ENCODE results near the gene PPP1R10. TPM values are rescaled to one million over a fixed set of nuclear protein-coding genes. Genes with fewer than 3 reads are reported as not detected.

PPP1R10 gene
- total RNA-seq, 4 donors from 2014 or later: 29.4 to 48.6 (median 39.3) TPM

- Histone ChIP-seq H3K27me3 (no peaks in the 10 kb centered on the region), H3K36me3 (peaks cover 0 to 100% (median 54%) of the 10 kb centered on the region in 3 donors), H3K4me3 (no peak overlapping the region), H3K9me3 (no peaks in the 10 kb centered on the region), H3K4me1 (no peaks in the 10 kb centered on the region), H3K27ac (no peak overlapping the region)
- WGBS, 2 donors: 71 to 75% methylated on average over 3 of the region's 3 CpGs
- TF ChIP-seq EP300 (IDR thresholded peaks at IDR 0.05): no peak
- TF ChIP-seq CTCF (IDR thresholded peaks at IDR 0.05): no peak
- no peak for TF ChIP-seq POLR2A (IDR thresholded peaks at IDR 0.05)
- no peak for DNase-seq (ENCODE audit: low spot score in 2 of 2)
These were observed 38.7 kb upstream of the PPP1R10 start for GRCh38 chr6:30655743-30656094.

GRCh38 chr6:30654798-30655742, 38.0 kb upstream of the PPP1R10 start:
- no peaks in the 10 kb centered on the region for H3K27me3 ChIP-seq
- no peak overlapping the region for H3K4me3 ChIP-seq
- peaks cover 0 to 97% (median 54%) of the 10 kb centered on the region in 3 donors for H3K36me3 ChIP-seq
- WGBS, 2 donors: 91% methylated on average over 19 of the region's 19 CpGs
- TF ChIP-seq POLR2A (IDR thresholded peaks at IDR 0.05) (no peak), CTCF (IDR thresholded peaks at IDR 0.05) (no peak), EP300 (IDR thresholded peaks at IDR 0.05) (no peak)
- DNase-seq (ENCODE audit: low spot score in 2 of 2): no peak
- no peak overlapping the region for H3K27ac ChIP-seq
- no peaks in the 10 kb centered on the region for H3K4me1 ChIP-seq
- H3K9me3 ChIP-seq: no peaks in the 10 kb centered on the region

DNA sequence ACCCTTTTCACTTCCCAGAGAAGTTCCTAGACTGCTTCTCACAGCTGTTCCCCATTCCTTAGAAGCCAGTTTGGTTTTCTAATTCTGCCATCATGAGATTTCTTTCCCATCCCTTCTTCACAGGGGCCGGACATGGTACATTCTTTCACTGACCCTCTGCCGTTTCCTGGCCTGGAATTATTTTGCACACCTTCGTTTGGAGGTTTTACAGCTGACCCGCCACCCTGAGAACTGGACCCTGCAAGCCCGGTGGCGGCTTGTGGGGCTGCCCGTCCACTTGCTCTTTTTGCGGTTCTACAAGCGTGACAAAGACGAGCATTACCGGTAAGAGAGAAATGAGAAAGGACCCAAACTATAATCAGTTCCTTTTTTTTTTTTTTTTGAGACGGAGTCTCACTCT, 34.1 kb upstream of the PPP1R10 start:
- H3K36me3 ChIP-seq: peaks cover 0 to 63% (median 41%) of the 10 kb centered on the region in 3 donors

DNA sequence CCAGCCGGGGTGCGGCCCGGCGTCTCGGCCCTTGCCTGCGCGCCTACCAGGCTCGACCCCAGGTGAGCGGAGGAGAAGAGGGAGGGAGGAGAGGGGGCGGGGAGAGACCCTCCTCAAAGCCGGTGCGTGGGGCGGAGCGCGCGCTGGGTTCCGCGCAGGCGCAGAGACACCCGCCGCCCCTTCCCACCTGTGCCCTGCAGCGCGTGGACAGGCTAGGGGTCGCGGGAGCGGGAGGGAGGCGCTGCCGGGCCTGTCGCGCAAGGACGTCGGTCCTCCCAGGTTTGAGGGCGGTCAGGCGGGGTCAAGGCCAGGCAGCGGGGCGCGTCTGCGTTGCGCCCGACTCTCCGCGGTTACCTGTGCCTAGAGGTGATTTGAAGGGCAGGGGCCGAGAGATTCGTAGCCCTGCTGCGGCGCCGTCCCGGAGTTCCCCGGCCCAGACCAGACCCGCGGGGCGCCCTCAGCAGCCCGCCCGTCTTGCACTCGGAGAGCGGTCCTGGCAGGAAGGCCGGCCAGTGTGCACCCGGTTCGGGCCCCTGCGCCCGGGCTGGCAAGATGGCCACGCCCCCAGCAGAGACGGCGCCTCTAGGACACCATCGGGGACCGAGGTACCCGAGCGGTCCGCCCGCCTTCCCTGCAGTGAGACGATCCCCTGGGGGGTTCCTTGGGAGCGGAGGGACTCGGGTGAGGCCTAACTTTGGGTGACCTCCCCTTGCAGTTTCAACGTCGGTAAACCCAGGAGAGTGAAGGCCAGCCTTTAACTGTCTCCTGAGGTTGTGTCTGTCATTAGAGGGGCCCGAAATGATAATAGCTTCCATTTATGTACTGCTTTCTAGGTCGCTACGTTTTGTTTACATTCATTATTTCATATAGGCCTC, 30.4 kb upstream of the PPP1R10 start:
- DNase-seq (ENCODE audit: low spot score in 2 of 2): peak; percentile 14 to 19
- H3K4me3 ChIP-seq: peak overlapping the region; percentile 81 to 98 (median 90)
- H3K27me3 ChIP-seq: no peaks in the 10 kb centered on the region
- no peaks in the 10 kb centered on the region for H3K9me3 ChIP-seq
- H3K36me3 ChIP-seq: peaks cover 0 to 52% (median 11%) of the 10 kb centered on the region in 3 donors
- TF ChIP-seq POLR2A (IDR thresholded peaks at IDR 0.05): no peak
- no peak for TF ChIP-seq CTCF (IDR thresholded peaks at IDR 0.05)
- no peak for TF ChIP-seq EP300 (IDR thresholded peaks at IDR 0.05)
- 0% methylated on average over 39 to 54 of the region's 78 CpGs for WGBS, 2 donors
- peak overlapping the region; percentile 82 to 97 (median 94) for H3K27ac ChIP-seq
- peaks cover 0 to 20% (median 7%) of the 10 kb centered on the region in 4 donors for H3K4me1 ChIP-seq

More for the DNA sequence above, 34.1 kb upstream of the PPP1R10 start:
- TF ChIP-seq EP300 (IDR thresholded peaks at IDR 0.05) (no peak), POLR2A (IDR thresholded peaks at IDR 0.05) (no peak), CTCF (IDR thresholded peaks at IDR 0.05) (no peak)
- H3K4me1 ChIP-seq: peaks cover 0 to 18% (median 6%) of the 10 kb centered on the region in 4 donors
- no peak for DNase-seq (ENCODE audit: low spot score in 2 of 2)
- no peak overlapping the region for H3K4me3 ChIP-seq
- H3K27me3 ChIP-seq: no peaks in the 10 kb centered on the region
- H3K9me3 ChIP-seq: no peaks in the 10 kb centered on the region
- 88 to 90% methylated on average over 12 of the region's 12 CpGs for WGBS, 2 donors
- no peak overlapping the region for H3K27ac ChIP-seq
